H1 (cell line): ENCODE measurements around the gene ZNF280B. TPM values are rescaled to one million over a fixed set of nuclear protein-coding genes. Genes with fewer than 3 reads are reported as not detected.

Experiments
- CTCF ChIA-PET: fragments of 300-600 bp; sonication (Branson Sonifier 250); formaldehyde crosslinking; loops from one replicate; lab custom pipeline; 2021; ENCODE audit not compliant: partially characterized antibody; lab: Charles Lee
- POLR2A ChIA-PET: fragments of 300-600 bp; sonication (Branson Sonifier 250); formaldehyde crosslinking; loops from one replicate; lab custom pipeline; 2021; ENCODE audit warnings: inconsistent platforms; ENCODE audit not compliant: partially characterized antibody; lab: Charles Lee
- DNase-seq, 2 experiments: peaks; one replicate each; pipeline versions ENCODE4 v3.0.0 to v3.0.0-alpha.2; 2010 to 2022; ENCODE audit warnings: low spot score in 2 of 2, low read depth in 1 of 2, mixed read lengths in 1 of 2
- FAIRE-seq: peaks from 2 replicates; lab custom pipeline; 2011; peaks lifted over from hg19 to GRCh38; lab: Jason Lieb, UNC
- H2AFZ ChIP-seq: 2 replicates; pipeline ENCODE4 v1.8.1; 2012; ENCODE audit warnings: low read length, inconsistent platforms
- H2AK5ac ChIP-seq: 2 replicates; pipeline ENCODE4 v1.6.1; 2013; ENCODE audit warnings: low read depth, low read length
- H2BK120ac ChIP-seq: replicated peaks from 2 replicates; pipeline ENCODE3; 2013; ENCODE audit warnings: low read depth, low read length, inconsistent platforms
- H2BK12ac ChIP-seq: 2 replicates; pipeline ENCODE4 v1.6.1; 2013; ENCODE audit warnings: low read depth, low read length
- H2BK15ac ChIP-seq: 2 replicates; pipeline ENCODE4 v1.6.1; 2013; ENCODE audit warnings: low read length
- H2BK20ac ChIP-seq: 2 replicates; pipeline ENCODE4 v1.6.1; 2013; ENCODE audit warnings: low read length
- H2BK5ac ChIP-seq: 2 replicates; pipeline ENCODE4 v1.6.1; 2013; ENCODE audit warnings: low read depth, low read length
- H3K14ac ChIP-seq: 2 replicates; pipeline ENCODE4 v1.6.1; 2013; ENCODE audit warnings: inconsistent platforms; ENCODE audit not compliant: insufficient read length
- H3K18ac ChIP-seq: 2 replicates; pipeline ENCODE4 v1.6.1; 2013; ENCODE audit warnings: low read length; ENCODE audit errors: extremely low read depth
- H3K23ac ChIP-seq: 2 replicates; pipeline ENCODE4 v1.6.1; 2013; ENCODE audit warnings: inconsistent platforms; ENCODE audit not compliant: insufficient read length
- H3K23me2 ChIP-seq: 2 replicates; pipeline ENCODE4 v1.6.1; 2013; ENCODE audit warnings: low read depth, low read length
- H3K27ac ChIP-seq: 2 replicates; pipeline ENCODE4 v1.6.1; 2011; ENCODE audit warnings: low read depth, low read length, inconsistent platforms
- H3K27me3 ChIP-seq, 4 experiments: replicated peaks in 1 of 4; 1 replicate in 1 of 4; 2 replicates in 3 of 4; pipeline versions ENCODE4 v1.6.1 to v1.8.1; 2011 to 2013; ENCODE audit warnings: low read length in 3 of 4, mild to moderate bottlenecking in 3 of 4, inconsistent platforms in 2 of 4, mixed read lengths in 2 of 4, moderate library complexity in 1 of 4; ENCODE audit not compliant: control insufficient read depth in 3 of 4, insufficient read depth in 3 of 4; ENCODE audit errors: extremely low read depth in 1 of 4
- H3K36me3 ChIP-seq, 4 experiments: 2 replicates each; pipeline versions ENCODE4 v1.6.1 to v1.8.1; 2011 to 2013; ENCODE audit warnings: mild to moderate bottlenecking in 4 of 4, low read length in 3 of 4, moderate library complexity in 2 of 4, control low read depth in 1 of 4, inconsistent platforms in 1 of 4; ENCODE audit not compliant: insufficient read depth in 4 of 4, control insufficient read depth in 2 of 4
- H3K4ac ChIP-seq: replicated peaks from 2 replicates; pipeline ENCODE3; 2013; ENCODE audit warnings: low read length, low read depth, mixed read lengths, inconsistent platforms; ENCODE audit not compliant: insufficient read length
- H3K4me1 ChIP-seq, 4 experiments: replicated peaks in 1 of 4; 1 replicate in 1 of 4; 2 replicates in 3 of 4; pipeline versions ENCODE4 v1.6.1 to v1.8.1; 2011 to 2013; ENCODE audit warnings: low read length in 3 of 4, inconsistent platforms in 2 of 4, mixed read lengths in 1 of 4; ENCODE audit not compliant: insufficient read depth in 4 of 4, control insufficient read depth in 3 of 4
- H3K4me2 ChIP-seq, 2 experiments: 2 replicates each; pipeline versions ENCODE4 v1.6.1 to v1.8.1; 2011 to 2013; ENCODE audit warnings: low read depth in 2 of 2, low read length in 2 of 2, control low read depth in 1 of 2, inconsistent platforms in 1 of 2, mild to moderate bottlenecking in 1 of 2; ENCODE audit not compliant: insufficient read depth in 1 of 2
- H3K4me3 ChIP-seq, 4 experiments: fragments of 200-600, 300-600 bp in 1 of 4; sonication (generic), shearing (Covaris generic), sonication (Bioruptor Twin) in 1 of 4; 2 replicates each; pipeline versions ENCODE4 v1.5.1 to v1.8.1; 2011 to 2016; ENCODE audit warnings: low read length in 4 of 4, low read depth in 3 of 4, control low read depth in 2 of 4, inconsistent platforms in 2 of 4, mild to moderate bottlenecking in 2 of 4, mixed read lengths in 1 of 4, moderate library complexity in 1 of 4; ENCODE audit not compliant: insufficient read depth in 2 of 4; ENCODE audit errors: extremely low read depth in 1 of 4
- H3K56ac ChIP-seq: replicated peaks from 2 replicates; pipeline ENCODE3; 2013; ENCODE audit warnings: low read depth, mild to moderate bottlenecking, mixed read lengths, low read length, inconsistent platforms; ENCODE audit not compliant: insufficient read length
- H3K79me1 ChIP-seq: 2 replicates; pipeline ENCODE4 v1.6.1; 2013; ENCODE audit warnings: low read depth, low read length, control low read depth
- H3K79me2 ChIP-seq, 2 experiments: 2 replicates each; pipeline versions ENCODE4 v1.6.1 to v1.8.1; 2012 to 2013; ENCODE audit warnings: low read length in 2 of 2, mild to moderate bottlenecking in 2 of 2, inconsistent platforms in 1 of 2; ENCODE audit not compliant: insufficient read depth in 2 of 2, control insufficient read depth in 1 of 2
- H3K9ac ChIP-seq, 4 experiments: replicated peaks in 1 of 4; 1 replicate in 1 of 4; 2 replicates in 3 of 4; pipeline versions ENCODE4 v1.6.1 to v1.8.1; 2011 to 2013; ENCODE audit warnings: low read depth in 3 of 4, low read length in 3 of 4, control low read depth in 2 of 4, mild to moderate bottlenecking in 2 of 4, moderate library complexity in 2 of 4, inconsistent platforms in 1 of 4; ENCODE audit errors: extremely low read depth in 1 of 4
- H3K9me3 ChIP-seq, 2 experiments: 2 replicates each; pipeline versions ENCODE4 v1.6.1 to v1.8.1; 2012 to 2013; ENCODE audit warnings: mild to moderate bottlenecking in 2 of 2, moderate library complexity in 2 of 2, control low read depth in 1 of 2, inconsistent platforms in 1 of 2, low read depth in 1 of 2, low read length in 1 of 2, mixed read lengths in 1 of 2; ENCODE audit not compliant: insufficient read depth in 2 of 2
- H4K20me1 ChIP-seq, 2 experiments: replicated peaks in 1 of 2; 2 replicates each; pipeline versions ENCODE3 to v1.8.1; 2011 to 2013; ENCODE audit warnings: inconsistent platforms in 2 of 2, low read length in 2 of 2, mild to moderate bottlenecking in 1 of 2; ENCODE audit not compliant: insufficient read depth in 2 of 2, control insufficient read depth in 1 of 2
- H4K5ac ChIP-seq: 2 replicates; pipeline ENCODE4 v1.6.1; 2013; ENCODE audit warnings: low read length, low read depth, mixed read lengths, inconsistent platforms; ENCODE audit not compliant: insufficient read length
- H4K8ac ChIP-seq: 2 replicates; pipeline ENCODE4 v1.8.0; 2013; ENCODE audit warnings: mild to moderate bottlenecking, moderate library complexity, low read length, inconsistent platforms; ENCODE audit not compliant: insufficient read depth; ENCODE audit errors: extremely low read depth
- H4K91ac ChIP-seq: replicated peaks from 2 replicates; pipeline ENCODE3; 2013; ENCODE audit warnings: low read length, mixed read lengths, inconsistent platforms; ENCODE audit not compliant: insufficient read length
- CBX5 ChIP-seq: fragments of 300-800, 300-1000 bp; sonication (generic); IDR thresholded peaks from 2 replicates; pipeline ENCODE4 v1.7.1; 2016; ENCODE audit warnings: antibody characterized with exemption, low read length, low read depth
- CTCF ChIP-seq, 3 experiments: IDR thresholded peaks; 1 replicate in 2 of 3; 2 replicates in 1 of 3; pipeline versions ENCODE4 v1.5.1 to v1.6.1; 2011; ENCODE audit warnings: low read length in 3 of 3, mild to moderate bottlenecking in 3 of 3, inconsistent platforms in 2 of 3, low read depth in 1 of 3, moderate library complexity in 1 of 3; ENCODE audit not compliant: insufficient read depth in 1 of 3; ENCODE audit errors: control extremely low read depth in 1 of 3
- GABPA ChIP-seq: IDR thresholded peaks from 2 replicates; pipeline ENCODE4 v1.6.1; 2011; ENCODE audit warnings: mild to moderate bottlenecking, low read length, moderate library complexity, borderline replicate concordance; ENCODE audit not compliant: insufficient read depth
- GTF2F1 ChIP-seq: IDR thresholded peaks from 2 replicates; pipeline ENCODE4 v1.6.1; 2012; ENCODE audit warnings: low read depth, low read length, improper control_type of control experiment, borderline replicate concordance
- HDAC6 ChIP-seq: IDR thresholded peaks from one replicate; pipeline ENCODE4 v1.7.1; 2012; ENCODE audit warnings: low read depth, mild to moderate bottlenecking, inconsistent platforms, low read length, moderate library complexity
- KDM5A ChIP-seq: fragments of 200-600 bp; IDR thresholded peaks from 2 replicates; pipeline ENCODE4 v1.7.1; 2012; ENCODE audit warnings: mild to moderate bottlenecking, low read length, inconsistent platforms, mixed read lengths
- MAX ChIP-seq: IDR thresholded peaks from 2 replicates; pipeline ENCODE4 v1.6.1; 2012; ENCODE audit warnings: inconsistent platforms
- SIRT6 ChIP-seq: IDR thresholded peaks from one replicate; pipeline ENCODE4 v1.7.1; 2012; ENCODE audit warnings: low read length, inconsistent platforms
- TBP ChIP-seq: IDR thresholded peaks from 2 replicates; pipeline ENCODE4 v1.6.1; 2011; ENCODE audit warnings: low read depth, low read length, improper control_type of control experiment
- ZNF274 ChIP-seq: IDR thresholded peaks from 2 replicates; pipeline ENCODE4 v1.7.0; 2012; ENCODE audit warnings: low read length, borderline replicate concordance; ENCODE audit errors: extremely low read depth
- WGBS, 2 experiments: shearing (Covaris generic) in 1 of 2; methylation state at CpG; one replicate each; pipeline versions ENCODE4 v1.1.6 to v1.1.7; 2013 to 2015; ENCODE audit warnings: low lambda C conversion rate in 2 of 2, mixed read lengths in 2 of 2, inconsistent platforms in 1 of 2, low coverage in 1 of 2, missing lambda C conversion rate in 1 of 2; ENCODE audit not compliant: insufficient replicate concordance in 2 of 2, insufficient coverage in 1 of 2, insufficient read length in 1 of 2; ENCODE audit errors: extremely low coverage in 1 of 2, missing lambda C conversion rate in 1 of 2; 5-methylcytosine and 5-hydroxymethylcytosine counted together
- polyA plus RNA-seq, 7 experiments: library from polyadenylated mRNA; depleted of rRNA in 3 of 7; stranded (reverse) in 5 of 7; unstranded in 2 of 7; fragments of >200 nt in 5 of 7; fragments of 200-250 nt in 2 of 7; gene quantifications; 1 replicate in 5 of 7; 2 replicates in 1 of 7; 4 replicates in 1 of 7; pipeline versions ENCODE4 v1.2.1 to v1.2.3, GENCODE V29; 2011 to 2013; ENCODE audit warnings: missing spikeins in 2 of 7, mixed read lengths in 2 of 7
- total RNA-seq: library from RNA; stranded (reverse); fragmentation: NEBNext Ultra II Directional; extraction: Animal tissue kit (Norgen Biotek cat#: 25700); gene quantifications from 2 replicates; pipeline ENCODE4 v1.2.1, GENCODE V29; 2021
- TF ChIP-seq, protein P1 (sequence below): IDR thresholded peaks from 2 replicates; pipeline ENCODE4 v1.6.1; 2012; ENCODE audit warnings: inconsistent platforms

The ZNF280B gene
- total and polyA plus RNA-seq, 2 of the 8 experiments (the other 6 are each of a cell fraction or from before 2014, with no cell fraction given) = 4.8 to 11.7 TPM

DNA sequence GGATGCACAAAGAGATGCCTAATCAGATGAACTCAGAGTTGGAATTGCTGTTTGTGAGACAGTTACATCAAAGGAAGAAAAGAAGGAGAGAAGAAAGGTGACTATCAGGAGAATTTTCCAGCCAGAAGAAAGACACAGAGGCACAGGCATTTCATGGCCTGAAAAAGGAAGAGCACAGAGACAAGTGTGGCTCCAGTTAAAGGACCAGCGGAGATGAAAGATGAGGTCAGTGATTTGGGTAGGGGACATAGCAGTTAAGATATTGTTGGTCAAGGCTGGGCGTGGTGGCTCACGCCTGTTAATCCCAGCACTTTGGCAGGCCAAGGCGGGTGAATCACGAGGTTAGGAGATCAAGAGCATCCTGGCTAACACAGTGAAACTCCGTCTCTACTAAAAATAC is 15.0 kb upstream of the ZNF280B start:
- H3K23ac ChIP-seq = no peak overlapping the region
- H3K4me2 ChIP-seq = no peak overlapping the region
- 86% methylated on average over 6 of the region's 6 CpGs; no CpG with 5 or more reads in 1 of the 2 experiments for WGBS, 2 experiments
- TF ChIP-seq, protein P1, sequence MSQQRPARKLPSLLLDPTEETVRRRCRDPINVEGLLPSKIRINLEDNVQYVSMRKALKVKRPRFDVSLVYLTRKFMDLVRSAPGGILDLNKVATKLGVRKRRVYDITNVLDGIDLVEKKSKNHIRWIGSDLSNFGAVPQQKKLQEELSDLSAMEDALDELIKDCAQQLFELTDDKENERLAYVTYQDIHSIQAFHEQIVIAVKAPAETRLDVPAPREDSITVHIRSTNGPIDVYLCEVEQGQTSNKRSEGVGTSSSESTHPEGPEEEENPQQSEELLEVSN = no peak
- TF ChIP-seq KDM5A (no peak), MAX (no peak), CBX5 (no peak), GABPA (no peak), HDAC6 (no peak), CTCF (IDR thresholded peaks at IDR 0.05; ENCODE audit: control extremely low read depth in 1 of 3, insufficient read depth in 1 of 3, low read depth in 1 of 3, low read length in 3 of 3) (no peak), GTF2F1 (no peak), TBP (no peak), SIRT6 (no peak), ZNF274 (no peak)

More for the DNA sequence above, 15.0 kb upstream of the ZNF280B start:
- no peak overlapping the region for H3K14ac ChIP-seq
- H3K9ac ChIP-seq = no peak overlapping the region
- H2AK5ac ChIP-seq = no peak overlapping the region
- H4K5ac ChIP-seq = no peak overlapping the region
- H3K56ac ChIP-seq = no peak overlapping the region
- H3K79me2 ChIP-seq = no peaks in the 10 kb centered on the region
- H3K23me2 ChIP-seq = no peaks in the 10 kb centered on the region; the same call in 1 of the 2 replicates
- H3K27ac ChIP-seq = no peak overlapping the region
- peaks cover 4 to 32% (median 21%) of the 10 kb centered on the region in 4 experiments; a peak in 6 of 7 replicates for H3K27me3 ChIP-seq
- no peak overlapping the region for H4K8ac ChIP-seq
- no peaks in the 10 kb centered on the region for H3K36me3 ChIP-seq
- no peak for FAIRE-seq
- no peak overlapping the region for H3K18ac ChIP-seq
- no peaks in the 10 kb centered on the region for H3K79me1 ChIP-seq
- POLR2A ChIA-PET = no interaction called here
- no peak overlapping the region for H2BK20ac ChIP-seq
- no peak overlapping the region for H2BK120ac ChIP-seq
- H3K4me1 ChIP-seq = no peaks in the 10 kb centered on the region
- no peaks in the 10 kb centered on the region for H4K20me1 ChIP-seq
- CTCF ChIA-PET = no interaction called here
- H2AFZ ChIP-seq = no peak overlapping the region
- H2BK12ac ChIP-seq = no peak overlapping the region
- no peak overlapping the region for H2BK5ac ChIP-seq
- DNase-seq = no peak
- H3K4ac ChIP-seq = no peak overlapping the region
- H4K91ac ChIP-seq = no peak overlapping the region
- H2BK15ac ChIP-seq = no peak overlapping the region
- H3K9me3 ChIP-seq = peaks cover 0 to 11% of the 10 kb centered on the region in 2 experiments; a peak in 2 of 4 replicates
- no peak overlapping the region for H3K4me3 ChIP-seq
